Pancreas (tissue), 10 donors: ENCODE measurements around the gene FAM161B. TPM values are rescaled to one million over a fixed set of nuclear protein-coding genes. Genes with fewer than 3 reads are reported as not detected.
"Not testable (repeated sequence)": the region's sequence is repeated elsewhere in the genome, so short reads cannot be mapped to it uniquely, and the experiment has no call there.

ENCODE experiments used
- ATAC-seq, 4 donors: fragments of 200-7000 bp; cut with Tn5 transposase; one replicate each; pipeline versions ENCODE4 v1.8.0 to v1.9.1; 2020; ENCODE audit warnings: mild to moderate bottlenecking in 4 of 4, moderate library complexity in 4 of 4
- DNase-seq, 6 donors: peaks; one replicate each; pipeline ENCODE4 v3.0.0-alpha.2; 2020
- FAIRE-seq: peaks from 2 replicates; lab custom pipeline; 2012; peaks lifted over from hg19 to GRCh38; lab: Jason Lieb, UNC
- H3K27ac ChIP-seq, 4 donors: fragments of 200-600 bp; sonication (generic); 1 replicate in 3 of 4; 2 replicates in 1 of 4; pipeline versions ENCODE4 v1.5.0 to v1.8.0; 2020
- H3K27me3 ChIP-seq, 4 donors: fragments of 200-600 bp; one replicate each; pipeline ENCODE4 v1.8.0; 2021
- H3K36me3 ChIP-seq, 3 donors: fragments of 200-600 bp; sonication (generic) in 1 of 3; one replicate each; pipeline versions ENCODE4 v1.5.0 to v1.8.0; 2020 to 2021
- H3K4me1 ChIP-seq, 3 donors: fragments of 200-600 bp; one replicate each; pipeline ENCODE4 v1.8.0; 2021
- H3K4me3 ChIP-seq, 4 donors: fragments of 200-600 bp; sonication (generic) in 2 of 4; one replicate each; pipeline versions ENCODE4 v1.5.0 to v1.8.0; 2020 to 2021
- H3K9me3 ChIP-seq, 4 donors: fragments of 200-600 bp; one replicate each; pipeline ENCODE4 v1.8.0; 2021
- WGBS, 2 donors: extraction: QIAGEN DNeasy Blood & Tissue Kit; methylation state at CpG; one replicate each; pipeline ENCODE4 v1.1.7; 2013; 5-methylcytosine and 5-hydroxymethylcytosine counted together
- intact Hi-C, 3 donors: fragments of 100-400 bp; cut with DNase I; formaldehyde crosslinking; loops; one replicate each; pipeline versions ENCODE4 v1.11.1 to v1.14.2; 2022
- polyA plus RNA-seq, 2 donors: library from polyadenylated mRNA; stranded (reverse); fragments of 200-250 nt; gene quantifications; one replicate each; pipeline ENCODE4 v1.2.3, GENCODE V29; 2013
- total RNA-seq, 6 donors: library from RNA; stranded (reverse); fragmentation: NEBNext Ultra II Directional in 4 of 6; extraction: Animal tissue kit (Norgen Biotek cat#: 25700) in 4 of 6; gene quantifications; one replicate each; pipeline versions ENCODE4 v1.2.1 to v1.2.4, GENCODE V29; 2021 to 2023
- TF ChIP-seq, protein P1 (sequence below), 4 donors: fragments of 200-600 bp; sonication (generic) in 3 of 4; IDR thresholded peaks; one replicate each; pipeline versions ENCODE4 v1.5.0 to v1.8.0; 2021; ENCODE audit warnings: antibody characterized with exemption in 4 of 4
- donor health status: healthy with polysubstance abuse.
- donor health status: DM: no; HTN: no; CAD: no; lungs with moderate emphysema.
- donor health status: DM: no; HTN: no; CAD: no.
- donor health status: control.
- donor health status: control.
- donor health status: Bipolar disorder and iron deficiency.
- donor health status: DM: yes; HTN: yes; CAD: no.
- donor health status: DM: no; HTN: no; CAD: no.
- donor health status: DM: no; HTN: no; CAD: no.
- donor health status: DM: yes; HTN: yes; CAD: no.

FAM161B gene
- total and polyA plus RNA-seq, 8 donors = 0.97 to 2.0 (median 1.4) TPM

DNA sequence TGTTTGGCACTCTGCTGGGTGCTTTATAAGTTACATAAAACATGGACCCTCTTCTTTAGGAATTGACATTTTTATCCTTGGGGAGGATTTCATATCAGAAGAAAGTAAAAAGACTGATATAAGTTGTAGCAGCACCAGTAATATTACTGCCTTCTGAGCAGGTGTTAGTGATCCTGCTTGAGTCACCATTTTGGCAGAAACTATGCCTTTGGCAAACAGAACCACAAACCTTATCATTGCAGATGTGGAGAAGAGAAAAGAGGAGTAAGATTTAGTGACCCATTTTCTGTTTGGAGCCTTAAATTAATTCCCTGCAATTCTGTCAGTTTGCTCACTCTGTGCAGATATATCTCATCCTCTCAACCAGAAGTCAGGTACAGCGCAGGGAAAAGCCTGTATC, 40.2 kb downstream of the FAM161B start:
- TF ChIP-seq, protein P1, sequence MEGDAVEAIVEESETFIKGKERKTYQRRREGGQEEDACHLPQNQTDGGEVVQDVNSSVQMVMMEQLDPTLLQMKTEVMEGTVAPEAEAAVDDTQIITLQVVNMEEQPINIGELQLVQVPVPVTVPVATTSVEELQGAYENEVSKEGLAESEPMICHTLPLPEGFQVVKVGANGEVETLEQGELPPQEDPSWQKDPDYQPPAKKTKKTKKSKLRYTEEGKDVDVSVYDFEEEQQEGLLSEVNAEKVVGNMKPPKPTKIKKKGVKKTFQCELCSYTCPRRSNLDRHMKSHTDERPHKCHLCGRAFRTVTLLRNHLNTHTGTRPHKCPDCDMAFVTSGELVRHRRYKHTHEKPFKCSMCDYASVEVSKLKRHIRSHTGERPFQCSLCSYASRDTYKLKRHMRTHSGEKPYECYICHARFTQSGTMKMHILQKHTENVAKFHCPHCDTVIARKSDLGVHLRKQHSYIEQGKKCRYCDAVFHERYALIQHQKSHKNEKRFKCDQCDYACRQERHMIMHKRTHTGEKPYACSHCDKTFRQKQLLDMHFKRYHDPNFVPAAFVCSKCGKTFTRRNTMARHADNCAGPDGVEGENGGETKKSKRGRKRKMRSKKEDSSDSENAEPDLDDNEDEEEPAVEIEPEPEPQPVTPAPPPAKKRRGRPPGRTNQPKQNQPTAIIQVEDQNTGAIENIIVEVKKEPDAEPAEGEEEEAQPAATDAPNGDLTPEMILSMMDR (IDR thresholded peaks at IDR 0.05) = no peak
- H3K9me3 ChIP-seq = no peaks in the 10 kb centered on the region
- 98 to 99% methylated on average over 1 of the region's 1 CpG for WGBS, 2 donors
- peak in 1 of 4 donors; percentile 42 for ATAC-seq
- no peak for FAIRE-seq
- H3K36me3 ChIP-seq = peaks cover 4 to 24% (median 16%) of the 10 kb centered on the region in 3 donors
- H3K27ac ChIP-seq = no peak overlapping the region
- H3K4me3 ChIP-seq = no peak overlapping the region
- intact Hi-C loops = no loop called here
- no peak for DNase-seq
- peaks cover 0 to 5% (median 0%) of the 10 kb centered on the region in 3 donors for H3K4me1 ChIP-seq
- H3K27me3 ChIP-seq = no peaks in the 10 kb centered on the region

GRCh38 chr14:73903028-73903427, 46.9 kb downstream of the FAM161B start:
- no peak for DNase-seq
- Histone ChIP-seq H3K27ac (no peak overlapping the region), H3K27me3 (no peaks in the 10 kb centered on the region), H3K4me3 (no peak overlapping the region), H3K36me3 (peaks cover 4 to 47% (median 11%) of the 10 kb centered on the region in 3 donors), H3K9me3 (no peaks in the 10 kb centered on the region), H3K4me1 (no peaks in the 10 kb centered on the region)
- TF ChIP-seq, protein P1 (IDR thresholded peaks at IDR 0.05) = no peak
- intact Hi-C loops = no loop called here
- FAIRE-seq = no peak
- ATAC-seq = no peak
- WGBS, 2 donors = 75 to 80% methylated on average over 3 of the region's 3 CpGs

GRCh38 chr14:73896521-73896920, 53.4 kb downstream of the FAM161B start:
- Histone ChIP-seq H3K36me3 (peaks cover 0 to 57% (median 31%) of the 10 kb centered on the region in 3 donors), H3K27ac (no peak overlapping the region)
- intact Hi-C loops = no loop called here

DNA sequence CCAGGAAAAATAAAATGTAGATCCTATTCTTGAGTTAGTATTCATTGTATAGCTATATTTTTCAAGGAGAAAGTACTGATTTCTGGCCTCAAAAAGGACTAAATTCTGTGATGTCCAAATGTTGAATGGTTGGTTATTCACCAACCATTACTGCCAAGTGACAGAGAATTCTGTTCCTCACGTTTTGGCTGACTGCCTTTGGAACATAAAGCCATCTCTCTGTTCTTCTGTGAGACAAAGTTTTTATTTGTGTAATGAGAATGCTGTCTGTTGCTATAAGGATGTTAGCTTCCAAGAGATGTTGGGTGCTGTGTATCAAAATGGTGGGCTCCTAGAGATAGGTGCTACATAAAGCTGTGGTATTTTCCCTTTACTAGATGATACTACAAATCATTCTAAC, 54.0 kb downstream of the FAM161B start:
- FAIRE-seq (no peak), ATAC-seq (no peak), DNase-seq (no peak)
- peaks cover 0 to 57% (median 31%) of the 10 kb centered on the region in 3 donors for H3K36me3 ChIP-seq
- 51 to 64% methylated on average over 1 of the region's 1 CpG for WGBS, 2 donors
- intact Hi-C loops = no loop called here
- no peaks in the 10 kb centered on the region for H3K4me1 ChIP-seq
- H3K9me3 ChIP-seq = no peaks in the 10 kb centered on the region
- no peak overlapping the region for H3K27ac ChIP-seq
- TF ChIP-seq, protein P1 (IDR thresholded peaks at IDR 0.05) = no peak
- H3K27me3 ChIP-seq = no peaks in the 10 kb centered on the region
- no peak overlapping the region for H3K4me3 ChIP-seq

More at GRCh38 chr14:73896521-73896920, 53.4 kb downstream of the FAM161B start:
- Histone ChIP-seq H3K9me3 (no peaks in the 10 kb centered on the region), H3K4me1 (no peaks in the 10 kb centered on the region), H3K4me3 (no peak overlapping the region), H3K27me3 (no peaks in the 10 kb centered on the region)
- TF ChIP-seq, protein P1 (IDR thresholded peaks at IDR 0.05) = no peak
- DNase-seq (no peak), ATAC-seq (no peak), FAIRE-seq (no peak)
- 84 to 94% methylated on average over 1 of the region's 1 CpG for WGBS, 2 donors

- H3K4me1 ChIP-seq, H3K27ac ChIP-seq, H3K27me3 ChIP-seq, ATAC-seq, H3K9me3 ChIP-seq, DNase-seq, intact Hi-C loops, H3K4me3 ChIP-seq, FAIRE-seq: not testable (repeated sequence)
- WGBS, 2 donors = 87 to 92% methylated on average over 6 of the region's 6 CpGs
- H3K36me3 ChIP-seq = peaks cover 0 to 46% (median 31%) of the 10 kb centered on the region in 3 donors
Measured at GRCh38 chr14:73894180-73894687, 55.7 kb downstream of the FAM161B start.
